Liver (tissue), 9 donors: ENCODE results near the gene IPO5. TPM values are rescaled to one million over a fixed set of nuclear protein-coding genes. Genes with fewer than 3 reads are reported as not detected.

ENCODE experiments used
- DNase-seq: peaks from one replicate; pipeline ENCODE4 v3.0.0-alpha.2; 2017; ENCODE audit warnings: low spot score
- H3K27ac ChIP-seq, 2 donors: one replicate each; pipeline ENCODE4 v1.7.0; 2013; ENCODE audit warnings: inconsistent platforms in 2 of 2, low read length in 2 of 2, control low read depth in 1 of 2, low read depth in 1 of 2, mild to moderate bottlenecking in 1 of 2
- H3K27me3 ChIP-seq, 4 donors: one replicate each; pipeline versions ENCODE4 v1.6.1 to v1.7.0; 2013; ENCODE audit warnings: low read length in 3 of 4, inconsistent platforms in 1 of 4, mild to moderate bottlenecking in 1 of 4, moderate library complexity in 1 of 4; ENCODE audit not compliant: control insufficient read depth in 4 of 4, insufficient read depth in 4 of 4
- H3K36me3 ChIP-seq, 4 donors: one replicate each; pipeline versions ENCODE4 v1.6.1 to v1.7.0; 2013; ENCODE audit warnings: low read length in 3 of 4, mild to moderate bottlenecking in 3 of 4, low read depth in 1 of 4, moderate library complexity in 1 of 4; ENCODE audit not compliant: control insufficient read depth in 4 of 4, insufficient read depth in 3 of 4
- H3K4me1 ChIP-seq, 4 donors: one replicate each; pipeline versions ENCODE4 v1.6.1 to v1.7.0; 2013; ENCODE audit warnings: low read length in 3 of 4, mild to moderate bottlenecking in 3 of 4, moderate library complexity in 1 of 4; ENCODE audit not compliant: control insufficient read depth in 4 of 4, insufficient read depth in 4 of 4
- H3K4me3 ChIP-seq, 3 donors: one replicate each; pipeline versions ENCODE4 v1.6.1 to v1.7.0; 2013; ENCODE audit warnings: low read length in 3 of 3, control low read depth in 1 of 3, low read depth in 1 of 3, mild to moderate bottlenecking in 1 of 3
- H3K9ac ChIP-seq, 2 donors: one replicate each; pipeline ENCODE4 v1.7.0; 2013; ENCODE audit warnings: low read length in 2 of 2, mild to moderate bottlenecking in 2 of 2, moderate library complexity in 2 of 2, control low read depth in 1 of 2, low read depth in 1 of 2
- H3K9me3 ChIP-seq, 4 donors: one replicate each; pipeline versions ENCODE4 v1.6.1 to v1.7.0; 2013; ENCODE audit warnings: low read length in 3 of 4; ENCODE audit not compliant: control insufficient read depth in 4 of 4
- ATF3 ChIP-seq: IDR thresholded peaks from 2 replicates; pipeline ENCODE4 v1.6.1; 2016; ENCODE audit warnings: antibody characterized with exemption
- EGR1 ChIP-seq, 2 donors: IDR thresholded peaks; 2 replicates each; pipeline ENCODE4 v1.6.1; 2016 to 2018; ENCODE audit warnings: antibody characterized with exemption in 2 of 2, low read depth in 2 of 2
- FOXA2 ChIP-seq: IDR thresholded peaks from 2 replicates; pipeline ENCODE4 v1.6.1; 2016; ENCODE audit warnings: antibody characterized with exemption
- HNF4A ChIP-seq, 2 donors: conservative IDR thresholded peaks; 2 replicates each; pipeline ENCODE4 v1.6.1; 2016; ENCODE audit warnings: antibody characterized with exemption in 2 of 2, mild to moderate bottlenecking in 2 of 2
- HNF4G ChIP-seq: IDR thresholded peaks from 2 replicates; pipeline ENCODE4 v1.6.1; 2016; ENCODE audit warnings: antibody characterized with exemption
- RAD21 ChIP-seq, 2 donors: IDR thresholded peaks; 2 replicates each; pipeline ENCODE4 v1.6.1; 2016; ENCODE audit warnings: antibody characterized with exemption in 2 of 2, mild to moderate bottlenecking in 2 of 2
- SP1 ChIP-seq: IDR thresholded peaks from 2 replicates; pipeline ENCODE4 v1.6.1; 2018; ENCODE audit warnings: antibody characterized with exemption, mild to moderate bottlenecking
- YY1 ChIP-seq: IDR thresholded peaks from 2 replicates; pipeline ENCODE4 v1.6.1; 2016; ENCODE audit warnings: antibody characterized with exemption, mild to moderate bottlenecking
- ZBTB33 ChIP-seq: IDR thresholded peaks from 2 replicates; pipeline ENCODE4 v1.6.1; 2016; ENCODE audit warnings: antibody characterized with exemption
- WGBS: extraction: QIAGEN DNeasy Blood & Tissue Kit; methylation state at CpG from one replicate; pipeline ENCODE4 v1.1.7; 2013; 5-methylcytosine and 5-hydroxymethylcytosine counted together
- polyA plus RNA-seq, 2 donors: library from polyadenylated mRNA; stranded (reverse) in 1 of 2; unstranded in 1 of 2; fragments of 200-250 nt in 1 of 2; fragments of >200 nt in 1 of 2; fragmentation: Nextera tagmentation in 1 of 2; extraction: Ambion mirVana in 1 of 2; gene quantifications; one replicate each; pipeline versions ENCODE4 v1.2.1 to v1.2.3, GENCODE V29; 2013 to 2015
- total RNA-seq, 2 donors: library from RNA; depleted of rRNA; stranded (reverse); fragments of >200 nt; gene quantifications; one replicate each; pipeline ENCODE4 v1.2.3, GENCODE V29; 2014
- TF ChIP-seq, protein P1 (sequence below): fragments of 150-350 bp; IDR thresholded peaks from 2 replicates; pipeline ENCODE4 v1.5.1; 2017; ENCODE audit warnings: improper control_type of control experiment, low read depth, low read length; ENCODE audit not compliant: missing input control
- TF ChIP-seq, protein P2 (sequence below): IDR thresholded peaks from 2 replicates; pipeline ENCODE4 v1.6.1; 2016; ENCODE audit warnings: antibody characterized with exemption, mild to moderate bottlenecking
- TF ChIP-seq, protein P3 (sequence below): IDR thresholded peaks from 2 replicates; pipeline ENCODE4 v1.6.1; 2016; ENCODE audit warnings: antibody characterized with exemption
- donor health status: healthy.
- donor health status: healthy.
- donor health status: healthy.
- donor health status: healthy.
- donor health status: healthy.

Gene IPO5
- total and polyA plus RNA-seq, 4 donors = 19.2 to 92.8 (median 46.6) TPM

GRCh38 chr13:97978651-97979050 lies 25.2 kb downstream of the IPO5 start:
- H3K4me3 ChIP-seq = no peak overlapping the region
- DNase-seq = no peak
- peaks cover 0 to 7% (median 0%) of the 10 kb centered on the region in 4 donors for H3K36me3 ChIP-seq
- peaks cover 9 to 42% (median 22%) of the 10 kb centered on the region in 4 donors for H3K4me1 ChIP-seq
- H3K9me3 ChIP-seq = no peaks in the 10 kb centered on the region
- no peak overlapping the region for H3K9ac ChIP-seq
- H3K27ac ChIP-seq = no peak overlapping the region
- TF ChIP-seq, protein P1, sequence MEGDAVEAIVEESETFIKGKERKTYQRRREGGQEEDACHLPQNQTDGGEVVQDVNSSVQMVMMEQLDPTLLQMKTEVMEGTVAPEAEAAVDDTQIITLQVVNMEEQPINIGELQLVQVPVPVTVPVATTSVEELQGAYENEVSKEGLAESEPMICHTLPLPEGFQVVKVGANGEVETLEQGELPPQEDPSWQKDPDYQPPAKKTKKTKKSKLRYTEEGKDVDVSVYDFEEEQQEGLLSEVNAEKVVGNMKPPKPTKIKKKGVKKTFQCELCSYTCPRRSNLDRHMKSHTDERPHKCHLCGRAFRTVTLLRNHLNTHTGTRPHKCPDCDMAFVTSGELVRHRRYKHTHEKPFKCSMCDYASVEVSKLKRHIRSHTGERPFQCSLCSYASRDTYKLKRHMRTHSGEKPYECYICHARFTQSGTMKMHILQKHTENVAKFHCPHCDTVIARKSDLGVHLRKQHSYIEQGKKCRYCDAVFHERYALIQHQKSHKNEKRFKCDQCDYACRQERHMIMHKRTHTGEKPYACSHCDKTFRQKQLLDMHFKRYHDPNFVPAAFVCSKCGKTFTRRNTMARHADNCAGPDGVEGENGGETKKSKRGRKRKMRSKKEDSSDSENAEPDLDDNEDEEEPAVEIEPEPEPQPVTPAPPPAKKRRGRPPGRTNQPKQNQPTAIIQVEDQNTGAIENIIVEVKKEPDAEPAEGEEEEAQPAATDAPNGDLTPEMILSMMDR = no peak
- TF ChIP-seq ATF3 = no peak
- TF ChIP-seq RAD21 (IDR thresholded peaks at IDR 0.05) = no peak
- TF ChIP-seq ZBTB33 = no peak
- TF ChIP-seq YY1 = no peak
- TF ChIP-seq, protein P2, sequence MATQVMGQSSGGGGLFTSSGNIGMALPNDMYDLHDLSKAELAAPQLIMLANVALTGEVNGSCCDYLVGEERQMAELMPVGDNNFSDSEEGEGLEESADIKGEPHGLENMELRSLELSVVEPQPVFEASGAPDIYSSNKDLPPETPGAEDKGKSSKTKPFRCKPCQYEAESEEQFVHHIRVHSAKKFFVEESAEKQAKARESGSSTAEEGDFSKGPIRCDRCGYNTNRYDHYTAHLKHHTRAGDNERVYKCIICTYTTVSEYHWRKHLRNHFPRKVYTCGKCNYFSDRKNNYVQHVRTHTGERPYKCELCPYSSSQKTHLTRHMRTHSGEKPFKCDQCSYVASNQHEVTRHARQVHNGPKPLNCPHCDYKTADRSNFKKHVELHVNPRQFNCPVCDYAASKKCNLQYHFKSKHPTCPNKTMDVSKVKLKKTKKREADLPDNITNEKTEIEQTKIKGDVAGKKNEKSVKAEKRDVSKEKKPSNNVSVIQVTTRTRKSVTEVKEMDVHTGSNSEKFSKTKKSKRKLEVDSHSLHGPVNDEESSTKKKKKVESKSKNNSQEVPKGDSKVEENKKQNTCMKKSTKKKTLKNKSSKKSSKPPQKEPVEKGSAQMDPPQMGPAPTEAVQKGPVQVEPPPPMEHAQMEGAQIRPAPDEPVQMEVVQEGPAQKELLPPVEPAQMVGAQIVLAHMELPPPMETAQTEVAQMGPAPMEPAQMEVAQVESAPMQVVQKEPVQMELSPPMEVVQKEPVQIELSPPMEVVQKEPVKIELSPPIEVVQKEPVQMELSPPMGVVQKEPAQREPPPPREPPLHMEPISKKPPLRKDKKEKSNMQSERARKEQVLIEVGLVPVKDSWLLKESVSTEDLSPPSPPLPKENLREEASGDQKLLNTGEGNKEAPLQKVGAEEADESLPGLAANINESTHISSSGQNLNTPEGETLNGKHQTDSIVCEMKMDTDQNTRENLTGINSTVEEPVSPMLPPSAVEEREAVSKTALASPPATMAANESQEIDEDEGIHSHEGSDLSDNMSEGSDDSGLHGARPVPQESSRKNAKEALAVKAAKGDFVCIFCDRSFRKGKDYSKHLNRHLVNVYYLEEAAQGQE = no peak
- no peak for TF ChIP-seq HNF4A (conservative IDR thresholded peaks at IDR 0.05)
- TF ChIP-seq, protein P3, sequence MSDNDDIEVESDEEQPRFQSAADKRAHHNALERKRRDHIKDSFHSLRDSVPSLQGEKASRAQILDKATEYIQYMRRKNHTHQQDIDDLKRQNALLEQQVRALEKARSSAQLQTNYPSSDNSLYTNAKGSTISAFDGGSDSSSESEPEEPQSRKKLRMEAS = no peak
- no peak for TF ChIP-seq FOXA2
- TF ChIP-seq HNF4G = no peak
- TF ChIP-seq SP1 = no peak
- no peak for TF ChIP-seq EGR1 (IDR thresholded peaks at IDR 0.05; ENCODE audit: low read depth in 2 of 2)
- no peaks in the 10 kb centered on the region for H3K27me3 ChIP-seq

- no peaks in the 10 kb centered on the region for H3K27me3 ChIP-seq
- no peak overlapping the region for H3K4me3 ChIP-seq
- no peak overlapping the region for H3K9ac ChIP-seq
- TF ChIP-seq, protein P1 = no peak
- TF ChIP-seq ATF3 = no peak
- TF ChIP-seq, protein P2 = no peak
- 90% methylated on average over 5 of the region's 5 CpGs for WGBS
- peaks cover 9 to 40% (median 20%) of the 10 kb centered on the region in 4 donors for H3K4me1 ChIP-seq
- peaks cover 0 to 7% (median 0%) of the 10 kb centered on the region in 4 donors for H3K36me3 ChIP-seq
- DNase-seq = no peak
- no peak overlapping the region for H3K27ac ChIP-seq
- no peaks in the 10 kb centered on the region for H3K9me3 ChIP-seq
Measured at GRCh38 chr13:97979051-97979450, 25.6 kb downstream of the IPO5 start.
